ENCODE results near the gene GPX3. TPM values are rescaled to one million over a fixed set of nuclear protein-coding genes. Genes with fewer than 3 reads are reported as not detected.

Gene GPX3
- total and polyA plus RNA-seq, 2 of the 13 experiments (the other 11 are each of a cell fraction or from before 2014, with no cell fraction given): 33.8 to 1,892 TPM

- no peak for TF ChIP-seq FOXP1 (IDR thresholded peaks at IDR 0.05)
- peak; percentile 92 for TF ChIP-seq FOXP1 (CRISPR knock-in tag; IDR thresholded peaks at IDR 0.05)
- TF ChIP-seq SRF (IDR thresholded peaks at IDR 0.05; ENCODE audit: low read depth, low read length): no peak
- no peak for TF ChIP-seq U2AF2 (IDR thresholded peaks at IDR 0.05; ENCODE audit: low read depth, low read length)
- no peak for TF ChIP-seq ZNF547 (CRISPR knock-in tag; IDR thresholded peaks at IDR 0.05)
- no peak for TF ChIP-seq ZNF672 (CRISPR knock-in tag; IDR thresholded peaks at IDR 0.05)
- peak; percentile 14; the same call in 1 of the 2 replicates for TF ChIP-seq SMAD3 (CRISPR knock-in tag; IDR thresholded peaks at IDR 0.05)
- TF ChIP-seq PTBP1 (IDR thresholded peaks at IDR 0.05; ENCODE audit: low read depth, low read length, poor library complexity, severe bottlenecking): no peak
- no peak for TF ChIP-seq HDAC6 (IDR thresholded peaks at IDR 0.05; ENCODE audit: low read depth, low read length)
- no peak for TF ChIP-seq ZNF563 (CRISPR knock-in tag; IDR thresholded peaks at IDR 0.05)
- no peak for TF ChIP-seq ZNF839 (CRISPR knock-in tag; IDR thresholded peaks at IDR 0.05; ENCODE audit: borderline replicate concordance)
- peak; percentile 98 for TF ChIP-seq PPARG (CRISPR knock-in tag; conservative IDR thresholded peaks at IDR 0.05)
- TF ChIP-seq ZNF24 (IDR thresholded peaks at IDR 0.05): no peak
- no peak for TF ChIP-seq SPEN (CRISPR knock-in tag; IDR thresholded peaks at IDR 0.05; ENCODE audit: low read depth)
- TF ChIP-seq MIXL1 (CRISPR knock-in tag; IDR thresholded peaks at IDR 0.05): peak; percentile 99
- no peak for TF ChIP-seq ZNF75D (CRISPR knock-in tag; IDR thresholded peaks at IDR 0.05; ENCODE audit: borderline replicate concordance)
- TF ChIP-seq, protein P1, sequence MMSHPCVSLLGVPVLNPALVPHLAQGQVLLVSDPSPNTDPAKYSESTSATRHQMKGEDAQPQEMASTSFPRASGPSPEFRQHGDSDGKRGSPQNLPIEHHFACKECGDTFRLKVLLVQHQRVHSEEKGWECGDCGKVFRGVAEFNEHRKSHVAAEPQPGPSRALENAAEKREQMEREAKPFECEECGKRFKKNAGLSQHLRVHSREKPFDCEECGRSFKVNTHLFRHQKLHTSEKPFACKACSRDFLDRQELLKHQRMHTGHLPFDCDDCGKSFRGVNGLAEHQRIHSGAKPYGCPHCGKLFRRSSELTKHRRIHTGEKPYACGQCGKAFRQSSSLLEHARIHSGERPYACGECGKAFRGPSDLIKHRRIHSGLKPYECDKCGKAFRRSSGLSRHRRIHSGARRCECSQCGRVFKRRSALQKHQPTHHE (CRISPR knock-in tag; IDR thresholded peaks at IDR 0.05; ENCODE audit: borderline replicate concordance): no peak
- no peak for TF ChIP-seq ZBTB43 (CRISPR knock-in tag; conservative IDR thresholded peaks at IDR 0.05)
- no peak for TF ChIP-seq GTF2F1 (IDR thresholded peaks at IDR 0.05; ENCODE audit: low read length)
- no peak for TF ChIP-seq ZNF180 (CRISPR knock-in tag; IDR thresholded peaks at IDR 0.05; ENCODE audit: borderline replicate concordance, low read depth)
- no peak for TF ChIP-seq FIP1L1 (IDR thresholded peaks at IDR 0.05; ENCODE audit: borderline replicate concordance, insufficient read depth, low read depth, low read length)
- no peak for TF ChIP-seq TOE1 (CRISPR knock-in tag; IDR thresholded peaks at IDR 0.05)
- TF ChIP-seq ZNF205 (CRISPR knock-in tag; IDR thresholded peaks at IDR 0.05): peak; percentile 53; the same call in 1 of the 2 replicates
- no peak for TF ChIP-seq ZNF12 (CRISPR knock-in tag; IDR thresholded peaks at IDR 0.05)
- TF ChIP-seq, protein P2, sequence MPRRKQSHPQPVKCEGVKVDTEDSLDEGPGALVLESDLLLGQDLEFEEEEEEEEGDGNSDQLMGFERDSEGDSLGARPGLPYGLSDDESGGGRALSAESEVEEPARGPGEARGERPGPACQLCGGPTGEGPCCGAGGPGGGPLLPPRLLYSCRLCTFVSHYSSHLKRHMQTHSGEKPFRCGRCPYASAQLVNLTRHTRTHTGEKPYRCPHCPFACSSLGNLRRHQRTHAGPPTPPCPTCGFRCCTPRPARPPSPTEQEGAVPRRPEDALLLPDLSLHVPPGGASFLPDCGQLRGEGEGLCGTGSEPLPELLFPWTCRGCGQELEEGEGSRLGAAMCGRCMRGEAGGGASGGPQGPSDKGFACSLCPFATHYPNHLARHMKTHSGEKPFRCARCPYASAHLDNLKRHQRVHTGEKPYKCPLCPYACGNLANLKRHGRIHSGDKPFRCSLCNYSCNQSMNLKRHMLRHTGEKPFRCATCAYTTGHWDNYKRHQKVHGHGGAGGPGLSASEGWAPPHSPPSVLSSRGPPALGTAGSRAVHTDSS (CRISPR knock-in tag; conservative IDR thresholded peaks at IDR 0.05): no peak
- TF ChIP-seq ZNF276 (CRISPR knock-in tag; IDR thresholded peaks at IDR 0.05; ENCODE audit: low read depth): no peak
- TF ChIP-seq MED1 (CRISPR knock-in tag; IDR thresholded peaks at IDR 0.05): peak; percentile 89
- no peak for TF ChIP-seq LBX2 (CRISPR knock-in tag; IDR thresholded peaks at IDR 0.05; ENCODE audit: borderline replicate concordance)
Measured at GRCh38 chr5:151004499-151004898, 15.9 kb upstream of the GPX3 start (continued).
